CD4-positive, alpha-beta T cell treated with Interferon gamma for 1 hour (primary cell): ENCODE data around the gene C19orf44.
A peak's percentile ranks its signal among the peaks of the same experiment; 100 is the strongest.
"Not testable (repeated sequence)": the region's sequence is repeated elsewhere in the genome, so short reads cannot be mapped to it uniquely, and the experiment has no call there.

ENCODE experiments used
- DNase-seq: peaks from one replicate; pipeline ENCODE4 v3.0.0-alpha.2; 2020

The C19orf44 gene

DNA sequence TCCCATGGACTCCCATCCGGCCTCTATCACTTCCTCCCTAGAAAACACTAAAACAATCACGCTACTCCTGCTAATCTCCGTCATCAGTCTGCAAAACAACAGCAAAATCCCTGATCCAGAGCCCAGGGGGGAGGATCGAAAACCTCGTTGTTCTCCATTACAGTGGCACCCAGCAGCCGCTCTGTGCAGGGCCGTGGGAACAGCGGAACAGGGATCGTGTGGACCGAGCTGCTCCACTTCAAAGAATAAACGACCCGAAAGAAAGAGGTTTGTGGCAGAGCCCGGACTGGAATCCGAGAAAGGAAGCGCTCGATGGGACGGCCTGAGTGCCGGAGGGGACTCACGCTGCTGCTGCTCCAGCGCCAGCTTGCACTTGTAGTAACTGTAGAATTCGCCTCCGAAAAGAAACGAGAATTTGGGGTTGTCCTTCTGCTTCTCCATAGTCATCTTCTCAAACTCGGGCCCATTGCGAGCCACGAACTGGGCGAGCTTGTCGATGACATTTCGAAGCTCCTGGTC is 45.4 kb downstream of the C19orf44 start:
- DNase-seq, result no peak

DNA sequence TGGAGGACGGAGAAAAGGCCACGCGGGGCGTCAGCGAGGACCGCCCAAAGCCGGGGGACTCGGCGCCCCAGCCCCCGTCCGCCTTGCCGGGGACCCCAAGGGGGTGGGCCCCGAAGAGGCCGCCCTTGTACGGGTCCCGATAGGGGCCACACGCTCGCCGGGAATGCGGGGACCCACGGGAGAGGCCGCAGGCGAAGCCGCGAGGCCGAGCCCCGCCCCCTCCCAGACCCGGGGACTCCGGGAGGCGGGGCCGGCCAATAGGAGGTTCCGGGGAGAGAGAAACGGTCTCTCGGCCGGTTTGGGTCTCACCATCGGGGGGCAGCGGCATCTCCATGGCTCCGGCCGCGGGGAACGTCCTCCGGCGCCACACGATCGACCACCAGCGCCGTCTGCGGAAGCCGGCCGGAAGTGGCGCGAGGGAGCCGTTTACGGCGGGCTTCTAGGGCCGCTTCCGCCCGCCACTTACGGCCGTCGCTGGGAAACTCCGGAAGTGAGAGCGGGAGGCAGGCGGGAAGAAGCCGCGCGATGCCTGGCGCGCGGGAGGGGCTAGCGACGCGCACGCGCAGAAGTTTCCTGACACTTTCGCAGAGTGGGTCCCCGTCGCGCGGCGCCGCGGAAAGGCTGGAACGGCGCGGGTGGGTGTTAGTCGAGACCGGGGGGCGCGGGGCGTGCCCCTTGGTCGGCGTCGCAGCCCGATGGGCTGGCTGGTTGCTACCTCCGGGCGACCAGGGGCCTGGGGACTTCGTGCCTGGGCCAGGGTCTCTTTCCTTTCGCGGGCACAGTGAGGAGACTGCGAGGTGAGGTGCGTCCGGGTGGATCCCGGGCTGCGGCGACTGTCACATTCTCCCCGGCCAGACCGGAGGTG is 46.1 kb downstream of the C19orf44 start, which contains the start of gene CHERP:
Gene CHERP (minus strand): TSS at position 393 of the 865 bp plus-strand sequence. CDS start 59 bp downstream, at position 334.
- DNase-seq, result peak; percentile 93

DNA sequence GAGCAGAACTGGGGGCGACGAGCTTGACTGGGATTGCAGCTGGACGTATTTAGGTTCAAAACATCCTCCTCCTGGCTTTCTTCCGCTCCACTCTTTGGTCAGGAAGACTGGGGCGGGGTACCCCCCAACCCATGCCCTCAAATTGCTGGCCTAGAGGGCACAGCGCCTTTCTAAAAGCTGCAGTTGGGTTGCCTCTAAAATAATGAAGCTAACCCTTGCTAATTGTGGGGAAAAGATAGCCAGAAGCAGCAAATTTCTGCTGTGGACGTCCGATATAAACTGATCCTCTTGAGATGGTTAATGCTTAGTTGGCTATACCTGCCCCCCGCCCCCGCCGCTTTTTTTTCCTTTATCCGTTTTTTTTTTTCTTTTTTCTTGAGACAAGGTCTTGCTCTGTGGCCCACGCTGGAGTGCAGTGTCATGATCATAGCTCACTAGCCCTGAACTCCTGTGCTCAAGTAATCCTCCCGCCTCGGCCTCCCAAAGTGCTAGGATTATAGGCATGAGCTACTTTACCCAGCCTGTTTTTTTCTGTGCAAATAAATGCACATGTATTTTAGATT is 46.8 kb downstream of the C19orf44 start:
- DNase-seq, result no peak

DNA sequence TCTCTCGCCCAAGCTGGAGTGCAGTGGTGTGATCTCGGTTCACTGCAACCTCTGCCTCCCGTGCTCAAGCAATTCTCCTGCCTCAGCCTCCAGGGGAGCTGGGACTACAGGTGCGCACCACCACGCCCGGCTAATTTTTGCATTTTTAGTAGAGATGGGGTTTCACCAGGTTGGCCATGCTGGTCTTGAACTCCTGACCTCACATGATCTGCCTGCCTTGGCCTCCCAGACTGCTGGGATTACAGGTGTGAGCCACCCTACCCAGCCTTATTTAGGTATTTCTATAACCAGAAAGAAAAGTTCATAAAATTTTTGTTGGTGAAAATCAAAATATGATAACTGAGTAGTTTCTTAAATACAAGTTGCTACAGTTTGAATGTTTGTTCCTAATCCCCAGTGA is 47.5 kb downstream of the C19orf44 start:
- DNase-seq, result not testable (repeated sequence)

DNA sequence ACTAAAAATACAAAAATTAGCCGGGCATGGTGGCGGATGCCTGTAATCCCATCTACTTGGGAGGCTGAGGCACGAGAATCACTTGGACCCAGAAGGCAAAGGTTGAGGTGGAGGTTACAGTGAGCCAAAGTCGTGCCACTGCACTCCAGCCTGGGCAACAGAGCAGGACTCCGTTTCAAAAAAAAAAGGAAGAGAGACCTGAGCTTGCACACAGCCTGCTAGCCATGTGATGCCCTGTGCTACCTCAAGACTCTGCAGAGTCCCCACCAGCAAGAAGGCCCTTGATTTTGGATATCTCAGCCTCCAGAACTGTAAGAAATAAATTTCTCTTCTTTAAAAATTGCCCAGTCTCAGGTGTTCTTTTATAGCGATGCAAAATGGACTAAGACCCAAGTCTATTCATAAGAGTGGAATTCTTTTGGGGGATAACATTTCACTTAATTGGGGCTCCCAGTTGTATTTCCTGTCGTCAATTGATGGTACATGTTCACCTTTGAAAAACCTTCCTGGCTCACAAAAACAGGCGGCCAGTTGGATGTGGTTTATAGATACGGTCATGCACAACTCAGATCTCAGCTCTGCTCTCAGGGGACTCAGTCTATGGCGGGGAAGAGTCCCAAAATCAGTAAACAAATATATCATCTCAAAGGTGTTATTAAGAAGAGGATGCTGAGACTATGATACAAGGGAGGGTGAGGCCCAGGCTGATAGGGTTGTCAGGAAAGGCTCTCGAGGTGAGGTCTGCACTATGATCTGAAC is 48.5 kb downstream of the C19orf44 start:
- DNase-seq, result no peak

DNA sequence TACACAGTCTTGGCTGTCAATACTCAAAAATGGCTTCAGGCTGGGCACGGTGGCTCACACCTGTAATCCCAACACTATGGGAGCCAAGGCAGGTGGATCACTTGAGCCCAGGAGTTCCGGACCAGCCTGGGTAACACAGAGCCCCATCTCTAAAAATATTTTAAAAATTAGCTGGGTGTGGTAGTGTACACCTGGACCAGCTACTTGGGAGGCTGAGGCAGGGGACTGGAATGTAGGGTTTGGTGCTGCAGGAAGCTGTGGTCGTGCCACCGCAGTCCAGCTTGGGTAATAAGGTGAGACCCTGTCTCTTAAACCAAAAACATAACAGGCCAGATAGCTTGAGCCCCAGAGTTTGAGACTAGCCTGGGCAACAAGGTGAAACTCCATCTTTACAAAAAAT is 52.8 kb downstream of the C19orf44 start:
- no peak for DNase-seq

DNA sequence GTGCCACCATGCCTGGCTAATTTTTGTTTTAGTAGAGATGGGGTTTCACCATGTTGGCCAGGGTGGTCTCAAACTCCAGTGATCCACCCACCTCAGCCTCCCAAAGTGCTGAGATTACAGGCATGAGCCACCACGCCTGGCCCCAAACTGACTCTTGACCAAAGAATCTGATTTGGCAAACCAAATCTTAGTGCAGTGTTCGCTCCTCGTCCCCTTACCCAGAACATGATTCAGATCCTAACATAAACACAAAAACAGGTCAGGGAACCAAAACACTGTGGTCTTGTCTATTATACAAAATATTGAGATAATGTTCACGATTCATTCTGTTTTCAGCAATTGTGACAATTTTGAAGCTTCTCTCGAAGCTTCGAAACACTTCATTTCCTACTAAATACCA is 55.7 kb downstream of the C19orf44 start:
- DNase-seq, result not testable (repeated sequence)

DNA sequence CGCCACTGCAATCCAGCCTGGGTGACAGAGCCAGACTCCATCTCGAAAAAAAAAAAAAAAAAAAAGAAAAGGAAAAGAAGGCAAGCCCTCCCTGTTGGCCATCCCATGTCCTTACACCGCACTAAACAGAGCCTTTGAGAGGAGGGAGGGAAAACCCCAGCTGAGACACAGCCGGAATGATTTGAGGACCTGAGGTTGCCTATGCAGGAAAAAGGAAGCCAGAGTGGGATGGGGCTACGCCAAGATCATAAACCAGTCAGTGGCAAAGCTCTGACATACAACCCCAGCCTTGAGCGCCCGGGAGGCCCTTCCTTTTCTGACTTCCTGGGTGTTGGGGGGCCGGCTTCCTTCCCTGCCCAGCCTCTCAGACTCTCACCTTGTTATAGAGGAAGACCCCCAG is 58.6 kb downstream of the C19orf44 start:
- DNase-seq, result no peak

DNA sequence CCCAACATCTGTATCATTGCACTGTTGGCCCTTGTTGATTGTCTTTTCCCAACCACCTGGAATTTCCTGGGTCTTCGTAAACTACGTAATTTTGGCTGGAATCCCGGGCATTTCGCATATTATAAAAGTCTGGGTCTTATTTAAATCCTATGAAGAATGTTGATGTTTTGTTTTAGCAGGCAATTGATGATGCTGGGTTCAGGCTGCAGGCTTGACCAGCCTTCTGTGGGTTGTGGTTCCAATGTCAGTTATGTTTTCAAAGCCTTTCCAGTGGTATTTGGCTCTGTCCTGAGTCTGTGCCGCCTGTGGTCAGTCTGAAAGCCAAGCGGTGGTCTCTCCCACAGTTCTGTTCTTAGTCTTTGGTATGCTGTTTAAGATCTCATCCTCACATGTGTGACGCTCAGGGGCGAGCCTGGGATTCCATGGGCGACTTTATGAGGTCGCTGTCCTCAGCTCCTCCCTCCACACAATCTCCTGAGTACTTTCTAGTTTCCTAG is 63.6 kb downstream of the C19orf44 start:
- DNase-seq, result no peak

DNA sequence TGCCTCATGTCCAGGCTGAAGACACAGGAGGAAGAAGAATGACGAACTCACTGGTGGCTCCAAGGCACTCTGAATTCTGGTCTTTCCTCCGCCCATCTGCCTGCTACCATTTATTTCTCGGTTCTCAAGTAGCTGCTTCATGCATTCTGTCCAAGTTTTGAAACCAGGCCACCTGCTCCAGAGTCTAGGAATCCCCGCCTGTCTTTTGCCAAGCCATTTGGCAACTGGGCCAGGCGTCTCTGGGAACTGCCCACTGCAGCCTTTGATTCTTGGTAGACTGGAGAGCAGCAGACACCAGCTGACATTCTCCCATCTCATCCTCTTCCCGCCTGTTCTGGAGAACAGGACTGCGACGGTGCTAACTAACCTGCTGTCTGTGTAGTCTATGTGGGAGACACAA is 65.2 kb downstream of the C19orf44 start:
- no peak for DNase-seq

DNA sequence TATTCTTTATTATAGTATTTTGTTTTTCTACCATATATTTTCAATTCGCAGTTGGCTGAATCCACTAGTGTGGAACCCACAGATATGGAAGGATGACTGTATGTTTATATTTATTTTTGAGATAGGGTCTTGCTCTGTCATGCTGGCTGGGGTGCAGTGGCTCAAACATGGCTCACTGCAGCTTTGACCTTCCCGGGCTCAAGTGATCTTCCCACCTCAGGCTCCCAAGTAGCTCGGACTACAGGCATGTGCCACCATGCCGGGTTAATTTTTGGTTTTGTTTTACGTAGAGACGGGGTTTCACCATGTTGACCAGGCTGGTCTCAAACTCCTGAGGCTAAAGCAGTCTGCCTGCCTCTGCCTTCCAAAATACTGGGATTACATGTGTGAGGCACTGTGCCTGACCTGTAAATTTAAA is 66.4 kb downstream of the C19orf44 start:
- DNase-seq, result no peak

DNA sequence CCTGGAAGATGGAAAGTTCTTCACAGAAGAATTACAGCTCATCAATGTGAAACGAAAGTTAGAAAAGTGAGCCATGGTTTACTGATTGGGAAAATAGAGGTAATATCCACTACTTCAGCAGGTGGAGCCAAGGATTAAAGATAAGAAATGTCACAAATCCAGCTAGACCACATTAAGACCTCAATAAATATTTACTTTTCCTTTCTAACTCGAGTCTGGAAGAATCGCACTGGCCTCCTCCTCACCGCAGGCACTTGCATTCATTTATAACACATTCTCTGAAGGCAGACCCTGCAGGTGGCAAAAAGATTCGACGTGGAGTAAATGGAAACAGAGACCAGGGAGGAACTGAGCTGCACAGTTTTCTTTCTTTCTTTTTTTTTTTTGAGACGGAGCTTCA is 68.6 kb downstream of the C19orf44 start:
- DNase-seq, result no peak

DNA sequence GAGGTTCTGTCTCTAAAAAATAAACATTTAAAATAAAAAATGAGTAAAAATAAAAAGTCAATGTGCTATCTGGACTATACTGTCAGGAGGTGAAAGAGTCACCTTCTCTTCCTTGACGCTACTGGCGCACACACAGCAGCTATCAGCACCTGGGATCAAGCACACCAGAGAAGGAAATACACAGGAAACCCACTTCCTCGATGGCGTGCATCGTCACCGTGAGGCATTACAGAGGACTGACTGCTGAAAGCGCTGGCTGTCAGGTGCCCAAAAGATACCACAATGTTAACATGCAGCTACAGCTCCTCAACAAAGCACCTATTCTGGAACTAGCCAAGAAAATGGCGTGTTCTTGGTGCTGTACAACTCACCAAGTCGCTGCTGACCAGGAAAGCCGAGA is 70.0 kb downstream of the C19orf44 start:
- DNase-seq, result peak; percentile 87

DNA sequence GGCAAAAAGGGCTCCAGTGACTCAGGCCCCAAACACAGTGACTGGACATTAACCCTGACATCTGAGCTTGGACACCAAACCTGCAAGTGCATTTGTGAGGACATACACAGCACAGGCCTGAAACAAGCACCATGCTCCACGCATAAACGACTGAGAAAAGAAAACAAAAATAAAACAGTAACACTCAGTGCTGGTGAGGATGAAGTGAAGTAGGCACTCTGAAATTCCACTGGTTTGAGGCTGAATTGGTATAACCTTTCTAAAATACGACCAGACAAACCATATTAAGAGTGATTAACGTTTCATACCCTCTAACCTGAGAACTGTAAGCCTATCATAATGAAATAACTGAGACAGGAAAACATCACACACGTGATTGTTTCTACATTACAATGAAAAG is 70.5 kb downstream of the C19orf44 start:
- DNase-seq, result no peak

DNA sequence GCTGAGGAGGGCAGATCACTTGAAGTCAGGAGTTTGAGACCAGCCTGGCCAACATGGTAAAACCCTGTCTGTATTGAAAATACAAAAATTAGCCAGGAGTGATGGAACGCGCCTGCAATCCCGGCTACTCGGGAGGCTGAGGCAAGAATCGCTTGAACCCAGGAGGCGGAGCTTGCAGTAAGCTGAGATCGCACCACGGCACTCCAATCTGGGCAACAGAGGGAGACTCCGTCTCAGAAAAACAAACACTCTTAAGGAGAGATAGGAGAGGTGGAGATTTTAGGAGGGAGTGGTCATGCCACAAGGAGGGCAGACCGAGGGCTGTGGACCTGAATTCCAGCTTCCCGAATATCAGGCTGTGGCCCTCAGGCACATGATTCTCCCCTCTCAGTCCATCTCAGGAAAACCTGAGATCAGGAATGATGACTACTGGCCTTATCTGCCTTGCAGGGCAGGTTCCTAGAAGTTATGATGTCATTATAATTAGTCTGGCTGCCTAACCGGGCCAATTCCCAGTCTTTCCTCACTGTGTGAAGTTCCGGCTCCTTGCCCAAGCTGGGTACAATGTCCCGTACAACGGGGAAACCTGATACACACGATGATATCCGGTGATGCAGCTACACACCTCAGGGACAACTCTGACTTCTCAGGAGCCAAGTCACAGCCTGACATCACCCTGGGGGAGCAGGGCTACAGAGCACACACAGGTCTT is 73.6 kb downstream of the C19orf44 start:
- no peak for DNase-seq
